ENCODE results near the gene LCORL. TPM values are rescaled to one million over a fixed set of nuclear protein-coding genes. Genes with fewer than 3 reads are reported as not detected.

The LCORL gene
- total RNA-seq, 1 experiment from 2014 or later, result 13.8 TPM

GRCh38 chr4:18014269-18014668, 7.3 kb downstream of the LCORL start:
- Histone ChIP-seq H3K27me3 (ENCODE audit: insufficient read depth, low read depth) (no peaks in the 10 kb centered on the region), H3K4me1 (replicated peaks; ENCODE audit: insufficient read depth) (peaks cover under 1% of the 10 kb centered on the region; the same call in 1 of the 2 replicates), H4K20me1 (ENCODE audit: insufficient read depth) (no peaks in the 10 kb centered on the region), H2AFZ (no peak overlapping the region), H3K4me2 (no peak overlapping the region), H3F3A (ENCODE audit: insufficient read depth, low read depth) (no peaks in the 10 kb centered on the region), H3K36me3 (ENCODE audit: low read depth) (no peaks in the 10 kb centered on the region), H3K79me2 (ENCODE audit: low read depth) (peaks cover 41% of the 10 kb centered on the region), H3K9me3 (ENCODE audit: insufficient read depth, low read depth) (no peaks in the 10 kb centered on the region), H3K9me2 (ENCODE audit: insufficient read depth) (no peaks in the 10 kb centered on the region), H3K27ac (no peak overlapping the region), H3K4me3 (no peak overlapping the region)
- CTCF ChIA-PET, result no interaction called here
- POLR2A ChIA-PET (ENCODE audit: unreplicated experiment), result no interaction called here
- intact Hi-C loops (cut with micrococcal nuclease; ENCODE audit: unreplicated experiment), result no loop called here
- TF ChIP-seq, protein P1, sequence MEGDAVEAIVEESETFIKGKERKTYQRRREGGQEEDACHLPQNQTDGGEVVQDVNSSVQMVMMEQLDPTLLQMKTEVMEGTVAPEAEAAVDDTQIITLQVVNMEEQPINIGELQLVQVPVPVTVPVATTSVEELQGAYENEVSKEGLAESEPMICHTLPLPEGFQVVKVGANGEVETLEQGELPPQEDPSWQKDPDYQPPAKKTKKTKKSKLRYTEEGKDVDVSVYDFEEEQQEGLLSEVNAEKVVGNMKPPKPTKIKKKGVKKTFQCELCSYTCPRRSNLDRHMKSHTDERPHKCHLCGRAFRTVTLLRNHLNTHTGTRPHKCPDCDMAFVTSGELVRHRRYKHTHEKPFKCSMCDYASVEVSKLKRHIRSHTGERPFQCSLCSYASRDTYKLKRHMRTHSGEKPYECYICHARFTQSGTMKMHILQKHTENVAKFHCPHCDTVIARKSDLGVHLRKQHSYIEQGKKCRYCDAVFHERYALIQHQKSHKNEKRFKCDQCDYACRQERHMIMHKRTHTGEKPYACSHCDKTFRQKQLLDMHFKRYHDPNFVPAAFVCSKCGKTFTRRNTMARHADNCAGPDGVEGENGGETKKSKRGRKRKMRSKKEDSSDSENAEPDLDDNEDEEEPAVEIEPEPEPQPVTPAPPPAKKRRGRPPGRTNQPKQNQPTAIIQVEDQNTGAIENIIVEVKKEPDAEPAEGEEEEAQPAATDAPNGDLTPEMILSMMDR (conservative IDR thresholded peaks at IDR 0.05), result no peak
- TF ChIP-seq EZH2 (IDR thresholded peaks at IDR 0.05; ENCODE audit: low read depth), result no peak
- no TSS peak for BruUV-seq (replicated peaks)
- no peak for DNase-seq

DNA sequence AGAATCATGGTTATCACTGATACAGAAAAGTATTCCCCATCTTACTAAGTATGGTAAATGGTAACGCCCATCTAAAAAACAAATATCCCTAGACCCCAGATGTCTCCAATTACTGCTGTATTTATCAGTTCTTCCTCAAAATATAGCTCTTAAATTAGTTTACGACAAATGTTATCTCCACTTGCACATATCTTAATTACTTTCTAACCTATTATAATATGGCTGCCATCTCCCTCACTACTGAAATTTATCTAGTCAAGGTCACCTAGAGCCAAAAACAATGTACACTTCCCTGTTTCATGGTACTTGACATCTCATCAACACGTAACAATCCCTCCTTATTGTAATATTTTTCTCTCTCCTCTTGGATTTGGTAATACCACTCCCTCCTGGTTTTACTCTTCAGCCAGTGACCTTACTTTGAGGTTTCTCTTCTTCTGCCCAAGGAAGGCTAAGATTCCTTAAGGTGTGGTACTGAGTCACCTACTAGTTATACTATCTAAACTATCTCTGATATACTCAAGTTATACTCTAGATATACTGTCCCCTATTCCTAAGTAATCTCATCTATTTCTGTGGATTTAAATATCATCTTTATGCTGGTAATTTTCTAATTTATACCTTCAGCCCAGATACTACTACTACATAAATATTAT, 8.6 kb downstream of the LCORL start:
- intact Hi-C loops (cut with micrococcal nuclease; ENCODE audit: unreplicated experiment), result no loop called here
- no peaks in the 10 kb centered on the region for H3K9me2 ChIP-seq (ENCODE audit: insufficient read depth)
- no peaks in the 10 kb centered on the region for H3K9me3 ChIP-seq (ENCODE audit: insufficient read depth, low read depth)
- TF ChIP-seq EZH2 (IDR thresholded peaks at IDR 0.05; ENCODE audit: low read depth), result no peak
- TF ChIP-seq, protein P1 (conservative IDR thresholded peaks at IDR 0.05), result no peak
- no peak overlapping the region for H2AFZ ChIP-seq
- no peaks in the 10 kb centered on the region for H3F3A ChIP-seq (ENCODE audit: insufficient read depth, low read depth)
- no peaks in the 10 kb centered on the region for H3K36me3 ChIP-seq (ENCODE audit: low read depth)
- no TSS peak for BruUV-seq (replicated peaks)
- peaks cover 28% of the 10 kb centered on the region for H3K79me2 ChIP-seq (ENCODE audit: low read depth)
- ChIA-PET POLR2A (ENCODE audit: unreplicated experiment) (no interaction called here), CTCF (no interaction called here)
- no peak overlapping the region for H3K4me2 ChIP-seq
- no peaks in the 10 kb centered on the region for H3K4me1 ChIP-seq (replicated peaks; ENCODE audit: insufficient read depth)
- H4K20me1 ChIP-seq (ENCODE audit: insufficient read depth), result no peaks in the 10 kb centered on the region
- DNase-seq, result no peak
- no peaks in the 10 kb centered on the region for H3K27me3 ChIP-seq (ENCODE audit: insufficient read depth, low read depth)
- H3K27ac ChIP-seq, result no peak overlapping the region
- H3K4me3 ChIP-seq, result no peak overlapping the region

DNA sequence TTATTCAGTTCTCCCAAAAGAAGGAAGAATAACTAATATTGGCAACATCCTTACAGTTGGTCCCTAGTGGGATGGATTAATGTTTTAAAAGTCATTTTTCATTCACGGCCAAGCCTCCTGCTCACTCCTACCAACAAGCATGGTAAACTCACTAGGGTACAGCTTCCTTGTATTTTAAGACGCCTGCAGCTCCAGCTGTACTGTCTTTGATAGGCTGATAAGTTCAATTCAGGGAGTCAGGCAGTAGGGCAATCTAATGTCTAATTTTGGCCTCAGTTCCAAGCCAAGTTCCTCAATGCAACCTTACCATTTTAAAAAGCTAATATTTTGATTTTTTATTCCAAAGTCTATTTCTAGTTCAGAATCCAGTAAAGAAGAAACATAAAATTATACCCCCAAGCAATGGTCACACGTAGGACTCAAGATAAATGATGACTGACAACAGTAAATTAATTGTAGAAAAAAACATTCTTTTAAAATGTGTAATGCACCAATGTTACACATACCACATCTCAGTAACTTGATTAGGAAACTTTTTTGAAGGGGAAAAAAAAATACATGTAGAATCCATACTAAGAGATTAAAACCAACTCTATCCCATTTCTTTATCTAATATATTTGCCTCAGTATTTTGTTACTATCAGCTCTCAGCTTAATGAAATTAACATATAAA, 9.3 kb downstream of the LCORL start:
- H4K20me1 ChIP-seq (ENCODE audit: insufficient read depth), result no peaks in the 10 kb centered on the region
- no peak overlapping the region for H3K4me2 ChIP-seq
- no peak overlapping the region for H2AFZ ChIP-seq
- H3K27me3 ChIP-seq (ENCODE audit: insufficient read depth, low read depth), result no peaks in the 10 kb centered on the region
- no peaks in the 10 kb centered on the region for H3K9me3 ChIP-seq (ENCODE audit: insufficient read depth, low read depth)
- no peak overlapping the region for H3K4me3 ChIP-seq
- H3K79me2 ChIP-seq (ENCODE audit: low read depth), result peaks cover 21% of the 10 kb centered on the region
- H3K4me1 ChIP-seq (replicated peaks; ENCODE audit: insufficient read depth), result no peaks in the 10 kb centered on the region
- no peak for DNase-seq
- CTCF ChIA-PET, result no interaction called here
- no TSS peak for BruUV-seq (replicated peaks)
- no peak overlapping the region for H3K27ac ChIP-seq
- H3F3A ChIP-seq (ENCODE audit: insufficient read depth, low read depth), result no peaks in the 10 kb centered on the region
- POLR2A ChIA-PET (ENCODE audit: unreplicated experiment), result no interaction called here
- no peak for TF ChIP-seq EZH2 (IDR thresholded peaks at IDR 0.05; ENCODE audit: low read depth)
- TF ChIP-seq, protein P1 (conservative IDR thresholded peaks at IDR 0.05), result no peak
- no peaks in the 10 kb centered on the region for H3K9me2 ChIP-seq (ENCODE audit: insufficient read depth)
- intact Hi-C loops (cut with micrococcal nuclease; ENCODE audit: unreplicated experiment), result no loop called here
- no peaks in the 10 kb centered on the region for H3K36me3 ChIP-seq (ENCODE audit: low read depth)

All from PC-9 (cell line).